HG03095 (cell line): ENCODE results near the gene RAB9B.
"Not testable (repeated sequence)": the region's sequence is repeated elsewhere in the genome, so short reads cannot be mapped to it uniquely, and the experiment has no call there.

Experiments used
- ATAC-seq: cut with Tn5 transposase; IDR thresholded peaks from one replicate; pipeline ENCODE4 v1.9.1; 2021; ENCODE audit warnings: moderate library complexity; ENCODE audit not compliant: unreplicated experiment

RAB9B gene

DNA sequence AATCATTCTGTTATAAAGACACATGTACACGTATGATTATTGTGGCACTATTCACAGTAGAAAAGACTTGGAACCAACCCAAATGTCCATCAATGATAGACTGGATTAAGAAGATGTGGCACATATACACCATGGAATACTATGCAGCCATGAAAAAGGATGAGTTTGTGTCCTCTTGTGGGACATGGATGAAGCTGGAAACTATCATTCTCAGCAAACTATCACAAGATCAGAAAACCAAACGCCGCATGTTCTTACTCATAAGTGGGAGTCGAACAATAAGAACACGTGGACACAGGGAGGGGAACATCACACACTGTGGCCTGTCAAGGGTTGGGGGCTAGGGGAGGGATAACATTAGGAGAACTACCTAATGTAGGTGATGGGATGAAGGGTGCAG is 15.0 kb downstream of the RAB9B start:
- ATAC-seq, result not testable (repeated sequence)

- ATAC-seq, result no peak
Measured at GRCh38 chrX:103811858-103812257, 20.2 kb downstream of the RAB9B start.

DNA sequence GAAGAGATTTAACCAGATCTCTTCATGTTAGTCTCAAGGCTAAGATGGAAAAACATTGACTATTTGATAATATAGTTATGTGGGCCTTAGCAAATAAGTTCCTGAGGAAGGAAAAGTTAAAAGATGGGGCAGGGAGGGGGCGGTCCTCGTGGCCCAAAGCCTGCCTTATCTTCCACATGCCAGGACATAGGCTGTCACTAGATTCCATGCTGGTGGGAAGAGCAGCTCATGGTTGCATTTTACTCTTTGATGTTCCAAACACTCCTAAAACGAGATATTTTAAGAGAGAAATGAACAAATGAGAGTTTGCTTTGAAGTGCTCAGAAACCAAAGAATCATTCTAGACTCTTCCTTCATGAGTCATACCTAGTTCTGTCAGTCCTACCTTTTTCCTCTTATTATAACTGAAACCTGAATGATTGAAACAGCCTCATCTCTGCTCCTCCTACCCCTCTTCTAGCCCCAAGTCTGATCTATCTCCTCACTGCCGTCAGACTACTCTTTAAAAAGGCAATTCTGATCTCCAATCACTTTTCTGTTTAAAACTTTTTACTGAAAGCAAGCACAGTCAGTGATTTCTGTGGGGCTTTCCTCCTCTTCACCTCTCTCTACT is 25.1 kb downstream of the RAB9B start:
- ATAC-seq, result no peak

DNA sequence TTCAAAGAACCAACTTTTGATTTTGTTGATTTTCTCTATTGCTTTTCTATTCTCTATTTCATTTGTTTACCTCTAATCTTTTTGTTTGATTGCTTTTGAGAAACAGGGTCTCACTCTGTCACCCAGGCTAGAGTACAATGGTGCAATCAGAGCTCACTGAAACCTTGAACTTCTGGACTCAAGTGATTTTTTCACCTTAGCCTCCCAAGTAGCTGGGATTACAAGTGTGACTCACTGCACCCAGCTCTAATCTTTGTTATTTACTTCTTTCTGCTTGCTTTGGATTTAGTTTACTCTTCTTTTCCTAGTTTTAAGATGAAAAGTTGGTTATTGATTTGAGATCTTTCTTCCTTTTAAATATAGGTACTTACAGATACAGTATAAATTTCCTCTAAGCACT is 26.2 kb downstream of the RAB9B start:
- ATAC-seq, result no peak

- no peak for ATAC-seq
Measured at GRCh38 chrX:103800318-103800717, 31.7 kb downstream of the RAB9B start.

GRCh38 chrX:103797691-103798090 is 34.4 kb downstream of the RAB9B start:
- ATAC-seq, result no peak

DNA sequence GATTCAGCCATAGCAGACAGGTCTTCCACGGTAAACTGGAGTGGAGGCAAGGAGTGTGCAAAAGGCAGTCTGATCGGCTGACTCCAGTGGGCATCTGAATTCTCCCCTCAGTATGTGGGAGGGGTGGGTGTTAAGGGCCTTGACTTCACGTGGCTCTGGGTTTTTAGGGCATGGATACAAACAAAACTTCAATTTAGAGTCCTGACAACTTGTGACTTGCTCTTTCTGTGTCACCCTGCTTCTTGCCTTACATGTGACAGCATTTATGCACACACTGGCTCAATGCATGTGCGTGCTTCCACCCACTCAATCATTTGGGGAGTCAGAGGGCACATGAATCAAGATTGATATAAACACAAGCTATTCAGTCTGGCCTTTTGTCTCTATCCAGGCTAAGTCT is 37.9 kb downstream of the RAB9B start:
- ATAC-seq, result no peak

DNA sequence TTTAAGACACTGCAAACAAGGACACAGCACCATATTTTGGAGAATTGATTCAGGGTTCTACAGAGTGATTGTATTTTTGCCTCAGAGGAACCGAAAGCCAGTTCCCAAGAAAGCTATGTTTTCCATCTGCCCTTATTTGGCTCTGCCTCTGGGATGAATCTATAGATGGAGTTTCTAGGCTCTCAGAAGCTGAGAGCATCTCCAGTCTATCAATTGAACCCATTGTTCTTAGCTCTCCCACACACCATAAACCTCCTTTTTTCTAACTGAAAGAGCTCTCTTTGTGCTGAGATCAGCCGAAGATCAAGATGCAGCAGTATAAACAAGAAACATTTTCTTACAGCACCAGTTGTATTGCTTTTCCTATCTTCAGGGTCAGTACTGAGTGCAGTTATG is 38.5 kb downstream of the RAB9B start:
- no peak for ATAC-seq

DNA sequence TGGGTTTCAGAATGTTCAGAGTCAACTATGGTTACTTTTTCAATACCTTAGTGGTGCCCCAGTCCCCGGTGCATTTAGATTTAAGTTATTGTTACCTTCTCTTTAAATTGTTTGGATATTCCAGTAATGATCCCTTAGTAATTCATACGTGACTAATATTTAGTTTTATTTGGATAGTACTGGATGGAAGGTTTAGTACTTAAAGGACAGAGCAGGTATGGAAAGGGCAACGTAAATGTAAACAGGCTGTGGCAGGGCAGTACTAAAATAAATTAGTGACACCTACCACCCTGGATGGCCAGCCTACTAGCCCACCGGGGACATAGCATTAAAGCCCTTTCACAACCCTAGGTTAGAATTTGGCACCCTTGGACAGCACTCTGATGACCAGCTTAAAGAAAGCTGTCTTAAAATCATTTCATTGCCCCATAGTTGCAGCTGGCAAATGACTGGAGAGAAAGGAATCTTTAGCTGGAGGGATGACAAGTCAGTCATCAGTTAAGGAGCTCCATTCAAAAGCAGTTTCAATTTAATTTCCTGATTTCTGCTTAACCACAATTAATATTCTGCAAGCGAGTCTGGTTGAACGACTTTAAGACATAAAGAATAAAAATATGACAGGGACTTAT is 39.0 kb downstream of the RAB9B start:
- no peak for ATAC-seq

- no peak for ATAC-seq
Measured at GRCh38 chrX:103791826-103792485, 40.1 kb downstream of the RAB9B start.

GRCh38 chrX:103791228-103791627 is 40.8 kb downstream of the RAB9B start:
- ATAC-seq, result no peak

DNA sequence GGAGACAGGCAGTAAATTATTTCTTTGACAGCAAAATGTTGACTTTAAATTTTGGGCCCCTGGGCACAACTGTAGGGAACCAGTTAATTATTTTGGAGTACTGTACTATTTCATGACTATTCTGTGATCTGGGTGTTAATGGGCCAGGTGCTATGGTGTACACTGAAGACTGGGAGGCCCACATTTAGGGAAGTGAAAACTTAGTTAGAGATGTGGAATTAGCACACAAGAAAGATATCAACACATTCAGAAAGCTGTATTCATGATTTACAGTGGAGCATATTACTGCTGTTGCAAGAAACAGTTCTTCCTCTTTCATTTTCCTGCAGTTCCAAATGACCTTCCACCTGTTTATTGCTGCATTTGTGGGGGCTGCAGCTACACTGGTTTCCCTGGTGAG is 43.1 kb downstream of the RAB9B start:
- peak; percentile 55 for ATAC-seq

DNA sequence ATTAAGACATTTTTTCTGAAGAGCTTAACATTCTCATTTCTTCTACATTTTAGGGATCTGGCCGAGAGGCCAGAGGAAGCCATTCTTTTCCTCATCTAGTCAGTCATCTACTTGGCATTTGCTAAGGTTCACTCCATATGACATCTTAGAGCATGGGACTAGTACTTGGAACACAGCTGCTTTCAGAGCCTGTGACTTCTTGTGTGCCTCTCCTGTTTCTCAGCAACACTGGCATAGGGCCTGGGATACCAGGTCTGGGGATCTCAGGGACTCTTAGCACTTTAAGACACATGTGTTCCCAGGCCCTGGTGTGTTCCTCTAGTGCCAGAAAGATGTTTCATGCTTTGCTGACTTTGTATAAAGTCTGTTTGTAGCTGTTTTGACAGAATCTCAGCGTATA is 48.1 kb downstream of the RAB9B start:
- ATAC-seq, result no peak

DNA sequence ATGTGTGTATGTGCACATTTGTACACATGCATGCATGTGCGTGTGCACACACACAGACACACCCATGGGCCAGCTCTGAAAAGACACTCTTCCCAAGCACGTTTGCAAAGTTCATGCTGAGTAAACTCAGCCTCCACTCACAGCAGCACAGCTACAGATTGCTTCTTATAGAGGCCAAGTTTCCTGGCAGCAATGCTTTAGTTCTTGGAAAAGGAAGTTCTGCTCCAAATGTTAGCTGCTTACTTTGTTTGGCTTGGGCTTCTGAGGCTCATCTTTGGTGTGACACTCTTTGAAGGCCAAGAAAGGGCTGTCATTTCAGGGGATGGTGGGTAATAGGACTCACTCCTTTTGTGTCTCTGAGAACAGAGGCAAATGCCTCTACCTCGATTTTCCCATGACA is 48.9 kb downstream of the RAB9B start:
- no peak for ATAC-seq

- no peak for ATAC-seq
Measured at GRCh38 chrX:103782640-103783039, 49.4 kb downstream of the RAB9B start.

GRCh38 chrX:103781706-103782105 is 50.4 kb downstream of the RAB9B start:
- no peak for ATAC-seq

DNA sequence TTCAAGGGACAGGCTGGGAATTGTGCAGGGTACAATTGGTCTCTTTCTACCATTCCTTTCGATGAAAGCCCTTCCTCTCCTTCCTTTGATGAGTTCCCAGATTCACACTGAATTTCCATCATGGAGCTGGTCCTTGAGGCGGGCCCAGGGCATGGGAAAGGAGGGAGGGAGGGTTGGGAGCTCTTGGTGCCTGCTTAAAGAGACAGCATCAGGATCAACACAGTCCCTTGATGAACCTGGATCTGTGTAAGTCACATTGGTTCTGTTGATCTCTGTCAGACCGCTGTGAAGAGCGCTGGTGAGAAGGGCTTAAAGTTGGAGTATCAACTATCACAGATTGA is 51.0 kb downstream of the RAB9B start:
- no peak for ATAC-seq

- no peak for ATAC-seq
Measured at GRCh38 chrX:103780336-103781061, 51.6 kb downstream of the RAB9B start.

GRCh38 chrX:103779141-103779789 is 52.8 kb downstream of the RAB9B start:
- ATAC-seq, result no peak

- ATAC-seq, result no peak
Measured at GRCh38 chrX:103776546-103776945, 55.5 kb downstream of the RAB9B start, which contains the start of gene PLP1. Gene PLP1 (plus strand): TSS chrX:103776840. CDS start chrX:103776996, 156 bp downstream.

DNA sequence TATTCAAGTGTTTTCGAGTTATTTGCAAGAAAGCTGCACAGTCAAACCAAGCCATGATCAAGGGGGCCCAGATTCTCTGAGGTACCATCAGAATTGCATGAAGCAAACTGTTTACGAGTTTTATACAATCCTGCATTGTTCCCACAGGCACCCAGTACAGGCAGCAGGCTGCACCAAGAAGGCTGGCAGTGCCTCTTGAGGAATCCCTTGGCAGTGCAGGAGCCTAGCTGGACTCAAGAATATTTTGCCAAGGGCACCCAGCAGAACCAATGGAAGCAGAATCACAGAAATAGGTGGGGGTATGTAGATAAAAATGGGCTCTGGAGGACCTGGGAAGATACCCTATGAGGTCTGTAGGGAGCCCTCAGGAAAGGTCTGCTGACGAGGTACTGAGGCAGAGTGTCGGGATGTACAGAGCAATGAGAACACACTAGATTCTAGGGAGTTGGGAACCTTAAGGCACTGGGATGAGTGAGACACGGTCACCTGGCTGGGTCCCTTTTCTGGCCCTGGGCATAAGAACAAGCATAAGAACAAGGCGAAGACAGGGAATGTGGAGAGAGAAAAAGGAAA is 57.9 kb downstream of the RAB9B start:
- no peak for ATAC-seq
